HepG2 (cell line): ENCODE measurements around the gene CNPY4. TPM values are rescaled to one million over a fixed set of nuclear protein-coding genes. Genes with fewer than 3 reads are reported as not detected.
A peak's percentile ranks its signal among the peaks of the same experiment; 100 is the strongest.

ENCODE experiments used
- ARHGAP35 ChIP-seq: sonication (generic); formaldehyde crosslinking; IDR thresholded peaks from 2 replicates; pipeline ENCODE4 v1.9.0; 2022; ENCODE audit warnings: mild to moderate bottlenecking, inconsistent platforms, moderate library complexity, missing genetic modification reagents, borderline replicate concordance
- BHLHE40 ChIP-seq: IDR thresholded peaks from 2 replicates; pipeline ENCODE4 v1.6.1; 2011; ENCODE audit warnings: low read length, improper control_type of control experiment
- CREBL2 ChIP-seq: sonication (generic); formaldehyde crosslinking; IDR thresholded peaks from 2 replicates; pipeline ENCODE4 v1.8.1; 2023; ENCODE audit warnings: missing genetic modification reagents, mild to moderate bottlenecking, borderline replicate concordance
- DMAP1 ChIP-seq: IDR thresholded peaks from 2 replicates; pipeline ENCODE4 v1.6.1; 2016
- EP300 ChIP-seq, 3 experiments: sonication (generic) in 1 of 3; formaldehyde crosslinking in 1 of 3; IDR thresholded peaks; 2 replicates each; pipeline versions ENCODE4 v1.5.1 to v1.6.1; 2011 to 2020; ENCODE audit warnings: low read depth in 2 of 3, low read length in 2 of 3, borderline replicate concordance in 1 of 3, improper control_type of control experiment in 1 of 3, mild to moderate bottlenecking in 1 of 3, missing genetic modification reagents in 1 of 3, moderate library complexity in 1 of 3
- GLI4 ChIP-seq: sonication (generic); formaldehyde crosslinking; IDR thresholded peaks from 2 replicates; pipeline ENCODE4 v1.5.1; 2020; ENCODE audit warnings: missing genetic modification reagents, mild to moderate bottlenecking, moderate library complexity, borderline replicate concordance
- HIVEP1 ChIP-seq: sonication (generic); formaldehyde crosslinking; IDR thresholded peaks from 2 replicates; pipeline ENCODE4 v1.4.0; 2020; ENCODE audit warnings: mild to moderate bottlenecking, missing genetic modification reagents
- KLF11 ChIP-seq: IDR thresholded peaks from 2 replicates; pipeline ENCODE4 v1.6.1; 2016; ENCODE audit warnings: missing compliant biosample characterization
- MAF1 ChIP-seq: sonication (generic); formaldehyde crosslinking; IDR thresholded peaks from 2 replicates; pipeline ENCODE4 v1.5.0; 2020; ENCODE audit warnings: missing genetic modification reagents, borderline replicate concordance
- MTF1 ChIP-seq: sonication (generic); formaldehyde crosslinking; IDR thresholded peaks from 2 replicates; pipeline ENCODE4 v1.5.0; 2020; ENCODE audit warnings: missing genetic modification reagents
- POLR2G ChIP-seq: fragments of 200-400 bp; formaldehyde crosslinking; IDR thresholded peaks from 2 replicates; pipeline ENCODE4 v1.6.1; 2018; ENCODE audit warnings: mild to moderate bottlenecking, low read depth, low read length, moderate library complexity
- RFXANK ChIP-seq: IDR thresholded peaks from 2 replicates; pipeline ENCODE4 v1.6.1; 2016
- RNF2 ChIP-seq: fragments of 450-650 bp; conservative IDR thresholded peaks from 2 replicates; pipeline ENCODE4 v1.6.1; 2016; ENCODE audit warnings: low read depth
- TBX2 ChIP-seq: sonication (generic); formaldehyde crosslinking; IDR thresholded peaks from 2 replicates; pipeline ENCODE4 v1.5.0; 2020; ENCODE audit warnings: missing genetic modification reagents, mild to moderate bottlenecking, borderline replicate concordance
- TGIF2 ChIP-seq: IDR thresholded peaks from 2 replicates; pipeline ENCODE4 v1.6.1; 2016; ENCODE audit warnings: control low read depth, missing compliant biosample characterization
- TSC22D2 ChIP-seq: sonication (generic); formaldehyde crosslinking; IDR thresholded peaks from 2 replicates; pipeline ENCODE4 v1.5.1; 2020; ENCODE audit warnings: missing genetic modification reagents, mild to moderate bottlenecking, borderline replicate concordance
- ZNF180 ChIP-seq: sonication (generic); formaldehyde crosslinking; IDR thresholded peaks from 2 replicates; pipeline ENCODE4 v1.4.0; 2020; ENCODE audit warnings: low read depth, missing genetic modification reagents, borderline replicate concordance
- ZNF350 ChIP-seq: sonication (generic); formaldehyde crosslinking; IDR thresholded peaks from 2 replicates; pipeline ENCODE4 v1.4.0; 2020; ENCODE audit warnings: mild to moderate bottlenecking, low read depth, missing genetic modification reagents, borderline replicate concordance
- ZNF549 ChIP-seq: sonication (generic); formaldehyde crosslinking; IDR thresholded peaks from 2 replicates; pipeline ENCODE4 v1.5.0; 2020; ENCODE audit warnings: missing genetic modification reagents
- ZNF550 ChIP-seq: sonication (generic); formaldehyde crosslinking; IDR thresholded peaks from 2 replicates; pipeline ENCODE4 v1.4.0; 2020; ENCODE audit warnings: mild to moderate bottlenecking, missing genetic modification reagents, borderline replicate concordance
- ZNF567 ChIP-seq: sonication (generic); formaldehyde crosslinking; IDR thresholded peaks from 2 replicates; pipeline ENCODE4 v1.8.1; 2023; ENCODE audit warnings: mild to moderate bottlenecking, missing genetic modification reagents, borderline replicate concordance
- ZNF703 ChIP-seq: sonication (generic); formaldehyde crosslinking; IDR thresholded peaks from 2 replicates; pipeline ENCODE4 v1.5.1; 2020; ENCODE audit warnings: missing genetic modification reagents, mild to moderate bottlenecking, moderate library complexity, borderline replicate concordance
- ZSCAN20 ChIP-seq: sonication (generic); formaldehyde crosslinking; IDR thresholded peaks from 2 replicates; pipeline ENCODE4 v1.4.0; 2020; ENCODE audit warnings: missing genetic modification reagents, mild to moderate bottlenecking, borderline replicate concordance
- polyA plus RNA-seq, 8 experiments: library from polyadenylated mRNA; depleted of rRNA in 3 of 8; stranded (reverse) in 7 of 8; unstranded in 1 of 8; fragments of >200 nt; fragmentation: Illumina TruSeq in 4 of 8; extraction: Trizol in 4 of 8; gene quantifications; 2 replicates each; pipeline versions ENCODE4 v1.2.1 to v1.2.3, GENCODE V29; 2011 to 2016; ENCODE audit warnings: low read depth in 4 of 8, missing spikeins in 1 of 8, mixed read lengths in 1 of 8; ENCODE audit not compliant: insufficient read depth in 1 of 8
- total RNA-seq, 5 experiments: library from RNA; depleted of rRNA; stranded (reverse); fragments of >200 nt; fragmentation: Illumina TruSeq; extraction: Trizol; gene quantifications; 2 replicates each; pipeline ENCODE4 v1.2.3, GENCODE V29; 2016; ENCODE audit warnings: low read depth in 1 of 5
- TF ChIP-seq, protein P1 (sequence below): sonication (generic); formaldehyde crosslinking; IDR thresholded peaks from 2 replicates; pipeline ENCODE4 v1.4.0; 2020; ENCODE audit warnings: missing genetic modification reagents
- TF ChIP-seq, protein P2 (sequence below): IDR thresholded peaks from 2 replicates; pipeline ENCODE4 v1.6.1; 2012; ENCODE audit warnings: low read length, improper control_type of control experiment

Gene CNPY4
- total and polyA plus RNA-seq, 2 of the 13 experiments (the other 11 are each of a cell fraction or from before 2014, with no cell fraction given), result 6.2 to 12.7 TPM

- TF ChIP-seq EP300 (IDR thresholded peaks at IDR 0.05; ENCODE audit: low read depth in 2 of 2, low read length in 2 of 2) (no peak; a peak in 1 of 4 replicates), EP300 (CRISPR knock-in tag; IDR thresholded peaks at IDR 0.05; ENCODE audit: borderline replicate concordance) (no peak), ZNF703 (CRISPR knock-in tag) (no peak), TSC22D2 (CRISPR knock-in tag) (peak; percentile 86), MAF1 (CRISPR knock-in tag) (no peak), RNF2 (no peak; the same call in 1 of the 2 replicates), MTF1 (CRISPR knock-in tag) (no peak), TGIF2 (CRISPR knock-in tag) (no peak), GLI4 (peak; percentile 60; the same call in 1 of the 2 replicates), HIVEP1 (peak; percentile 65), RFXANK (CRISPR knock-in tag) (peak; percentile 90; the same call in 1 of the 2 replicates), BHLHE40 (peak; percentile 97), POLR2G (peak; percentile 90), ZSCAN20 (CRISPR knock-in tag) (no peak), ZNF180 (CRISPR knock-in tag) (no peak), DMAP1 (peak; percentile 71), ZNF550 (peak; percentile 86; the same call in 1 of the 2 replicates), ARHGAP35 (CRISPR knock-in tag) (peak; percentile 34; the same call in 1 of the 2 replicates), ZNF549 (CRISPR knock-in tag) (no peak), TBX2 (CRISPR knock-in tag) (peak; percentile 50; the same call in 1 of the 2 replicates), KLF11 (CRISPR knock-in tag) (peak; percentile 76), ZNF350 (CRISPR knock-in tag) (peak; percentile 83; the same call in 1 of the 2 replicates), CREBL2 (CRISPR knock-in tag) (no peak), ZNF567 (CRISPR knock-in tag) (no peak; the same call in 1 of the 2 replicates)
- TF ChIP-seq, protein P1, sequence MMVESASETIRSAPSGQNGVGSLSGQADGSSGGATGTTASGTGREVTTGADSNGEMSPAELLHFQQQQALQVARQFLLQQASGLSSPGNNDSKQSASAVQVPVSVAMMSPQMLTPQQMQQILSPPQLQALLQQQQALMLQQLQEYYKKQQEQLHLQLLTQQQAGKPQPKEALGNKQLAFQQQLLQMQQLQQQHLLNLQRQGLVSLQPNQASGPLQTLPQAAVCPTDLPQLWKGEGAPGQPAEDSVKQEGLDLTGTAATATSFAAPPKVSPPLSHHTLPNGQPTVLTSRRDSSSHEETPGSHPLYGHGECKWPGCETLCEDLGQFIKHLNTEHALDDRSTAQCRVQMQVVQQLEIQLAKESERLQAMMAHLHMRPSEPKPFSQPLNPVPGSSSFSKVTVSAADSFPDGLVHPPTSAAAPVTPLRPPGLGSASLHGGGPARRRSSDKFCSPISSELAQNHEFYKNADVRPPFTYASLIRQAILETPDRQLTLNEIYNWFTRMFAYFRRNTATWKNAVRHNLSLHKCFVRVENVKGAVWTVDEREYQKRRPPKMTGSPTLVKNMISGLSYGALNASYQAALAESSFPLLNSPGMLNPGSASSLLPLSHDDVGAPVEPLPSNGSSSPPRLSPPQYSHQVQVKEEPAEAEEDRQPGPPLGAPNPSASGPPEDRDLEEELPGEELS, result no peak
- TF ChIP-seq, protein P2, sequence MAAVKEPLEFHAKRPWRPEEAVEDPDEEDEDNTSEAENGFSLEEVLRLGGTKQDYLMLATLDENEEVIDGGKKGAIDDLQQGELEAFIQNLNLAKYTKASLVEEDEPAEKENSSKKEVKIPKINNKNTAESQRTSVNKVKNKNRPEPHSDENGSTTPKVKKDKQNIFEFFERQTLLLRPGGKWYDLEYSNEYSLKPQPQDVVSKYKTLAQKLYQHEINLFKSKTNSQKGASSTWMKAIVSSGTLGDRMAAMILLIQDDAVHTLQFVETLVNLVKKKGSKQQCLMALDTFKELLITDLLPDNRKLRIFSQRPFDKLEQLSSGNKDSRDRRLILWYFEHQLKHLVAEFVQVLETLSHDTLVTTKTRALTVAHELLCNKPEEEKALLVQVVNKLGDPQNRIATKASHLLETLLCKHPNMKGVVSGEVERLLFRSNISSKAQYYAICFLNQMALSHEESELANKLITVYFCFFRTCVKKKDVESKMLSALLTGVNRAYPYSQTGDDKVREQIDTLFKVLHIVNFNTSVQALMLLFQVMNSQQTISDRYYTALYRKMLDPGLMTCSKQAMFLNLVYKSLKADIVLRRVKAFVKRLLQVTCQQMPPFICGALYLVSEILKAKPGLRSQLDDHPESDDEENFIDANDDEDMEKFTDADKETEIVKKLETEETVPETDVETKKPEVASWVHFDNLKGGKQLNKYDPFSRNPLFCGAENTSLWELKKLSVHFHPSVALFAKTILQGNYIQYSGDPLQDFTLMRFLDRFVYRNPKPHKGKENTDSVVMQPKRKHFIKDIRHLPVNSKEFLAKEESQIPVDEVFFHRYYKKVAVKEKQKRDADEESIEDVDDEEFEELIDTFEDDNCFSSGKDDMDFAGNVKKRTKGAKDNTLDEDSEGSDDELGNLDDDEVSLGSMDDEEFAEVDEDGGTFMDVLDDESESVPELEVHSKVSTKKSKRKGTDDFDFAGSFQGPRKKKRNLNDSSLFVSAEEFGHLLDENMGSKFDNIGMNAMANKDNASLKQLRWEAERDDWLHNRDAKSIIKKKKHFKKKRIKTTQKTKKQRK, result no peak
Measured at GRCh38 chr7:100148559-100149328, 29.3 kb downstream of the CNPY4 start, which contains the start of gene LAMTOR4 (continued).
